Activated T-helper 17 cell treated with anti-CD3 and anti-CD28 coated beads, Interleukin-2, amount 50 U/mL, for 72 hours (primary cell): ENCODE results near the gene SCUBE1. TPM values are rescaled to one million over a fixed set of nuclear protein-coding genes. Genes with fewer than 3 reads are reported as not detected.

ENCODE experiments used
- ATAC-seq: fragments of 150-1000 bp; cut with Tn5 transposase; replicated peaks from 2 replicates; pipeline ENCODE4 v1.10.0; 2021; ENCODE audit warnings: mild to moderate bottlenecking, moderate library complexity
- H3K27ac Mint-ChIP-seq: one replicate; pipeline ENCODE4 v1.8.0; 2022; ENCODE audit warnings: mixed read lengths
- H3K27me3 Mint-ChIP-seq: one replicate; pipeline ENCODE4 v1.8.0; 2022; ENCODE audit warnings: mixed read lengths
- H3K36me3 Mint-ChIP-seq: one replicate; pipeline ENCODE4 v1.8.0; 2022; ENCODE audit warnings: low read depth, mild to moderate bottlenecking, mixed read lengths
- H3K4me1 Mint-ChIP-seq: one replicate; pipeline ENCODE4 v1.8.0; 2022; ENCODE audit warnings: mixed read lengths
- H3K4me3 Mint-ChIP-seq: one replicate; pipeline ENCODE4 v1.8.0; 2022; ENCODE audit warnings: mild to moderate bottlenecking, mixed read lengths
- H3K9me3 Mint-ChIP-seq: one replicate; pipeline ENCODE4 v1.8.0; 2022; ENCODE audit warnings: mixed read lengths
- total RNA-seq, 2 donors: library from RNA; stranded (reverse); gene quantifications; one replicate each; pipeline ENCODE4 v1.2.3, GENCODE V29; 2022

Gene SCUBE1
- total RNA-seq, 2 donors from 2014 or later: not detected

- H3K9me3 Mint-ChIP-seq: no peaks in the 10 kb centered on the region
- no peak for ATAC-seq
Observed at GRCh38 chr22:43177479-43177878, 165.7 kb downstream of the SCUBE1 start.

GRCh38 chr22:43176090-43176489, 167.1 kb downstream of the SCUBE1 start:
- Mint-ChIP-seq H3K27me3 (no peaks in the 10 kb centered on the region), H3K27ac (no peak overlapping the region), H3K4me3 (no peak overlapping the region), H3K4me1 (no peaks in the 10 kb centered on the region), H3K9me3 (no peaks in the 10 kb centered on the region), H3K36me3 (peaks cover 64% of the 10 kb centered on the region)
- no peak for ATAC-seq

More at GRCh38 chr22:43177479-43177878, 165.7 kb downstream of the SCUBE1 start:
- no peaks in the 10 kb centered on the region for H3K4me1 Mint-ChIP-seq
- no peak overlapping the region for H3K4me3 Mint-ChIP-seq
- no peaks in the 10 kb centered on the region for H3K27me3 Mint-ChIP-seq
- H3K27ac Mint-ChIP-seq: no peak overlapping the region
- H3K36me3 Mint-ChIP-seq: peaks cover 66% of the 10 kb centered on the region

DNA sequence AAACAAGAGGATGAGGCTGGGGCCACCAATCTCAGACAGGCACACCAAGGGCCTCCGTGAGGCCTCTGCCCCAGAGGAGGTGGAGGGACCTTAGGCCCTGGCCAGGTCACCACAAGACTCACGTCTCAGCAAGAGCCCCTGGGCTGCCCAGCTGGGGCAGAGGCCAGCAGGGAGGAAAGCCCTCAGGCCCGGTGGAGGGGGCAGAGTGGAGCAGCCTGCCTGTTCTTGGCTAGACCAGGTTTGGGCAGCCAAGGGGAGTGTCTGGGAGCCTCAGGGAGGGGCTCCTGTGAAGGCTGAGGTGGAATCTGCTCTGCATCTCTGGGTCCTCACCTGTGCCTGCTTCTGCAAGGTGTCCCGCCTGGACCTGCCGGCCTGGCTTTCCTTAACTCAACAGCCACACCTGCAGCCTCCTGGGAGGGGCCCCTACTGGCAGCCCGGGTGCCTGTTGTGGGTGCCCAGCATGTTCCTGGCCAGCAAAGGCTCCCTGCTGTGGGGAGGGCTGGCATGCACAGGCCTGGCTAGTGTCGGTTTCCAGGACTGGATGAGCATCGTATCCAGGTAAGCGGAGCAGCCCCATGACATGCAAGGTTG, 168.1 kb downstream of the SCUBE1 start:
- Mint-ChIP-seq H3K9me3 (no peaks in the 10 kb centered on the region), H3K4me3 (no peak overlapping the region), H3K27me3 (no peaks in the 10 kb centered on the region), H3K4me1 (no peaks in the 10 kb centered on the region), H3K36me3 (peaks cover 72% of the 10 kb centered on the region), H3K27ac (no peak overlapping the region)
- ATAC-seq: no peak

DNA sequence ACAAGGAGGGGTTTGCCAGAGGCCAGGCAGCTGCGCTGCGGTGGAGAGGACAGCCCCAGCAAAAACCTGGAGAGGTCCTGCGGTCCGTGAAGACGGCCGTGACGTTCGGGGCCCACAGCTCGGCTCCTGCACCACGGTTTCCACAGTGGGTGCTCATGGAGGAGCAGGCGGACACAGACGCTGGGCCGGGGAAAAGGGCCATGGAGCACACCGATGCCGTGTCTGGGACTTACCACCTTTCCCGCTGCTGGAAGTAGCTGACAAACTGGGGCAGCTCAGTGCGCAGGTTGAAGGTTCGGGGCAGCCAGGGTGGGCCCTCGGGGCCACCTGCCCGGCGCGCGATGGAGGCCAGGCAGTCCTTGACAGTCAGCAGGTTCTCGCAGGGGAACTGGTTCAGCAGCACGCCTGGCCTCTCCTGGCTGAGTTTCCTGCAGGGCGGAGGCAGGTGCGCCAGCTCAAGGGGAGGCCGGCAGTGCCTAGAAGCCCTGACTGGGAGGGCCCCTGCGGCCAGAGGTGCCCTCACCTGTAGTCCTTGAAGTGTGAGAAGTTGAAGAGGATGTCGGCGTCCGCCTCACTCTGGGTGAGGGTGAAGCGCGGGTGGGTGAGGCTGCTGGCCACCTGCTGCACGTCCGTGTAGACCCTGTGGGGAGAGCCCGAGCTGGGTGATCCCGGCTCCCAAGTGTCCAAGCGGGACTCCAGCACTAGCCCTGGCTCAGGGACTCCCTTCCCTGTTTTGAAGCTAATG, 169.0 kb downstream of the SCUBE1 start:
- H3K4me1 Mint-ChIP-seq: no peaks in the 10 kb centered on the region
- no peak overlapping the region for H3K4me3 Mint-ChIP-seq
- no peak overlapping the region for H3K27ac Mint-ChIP-seq
- peaks cover 72% of the 10 kb centered on the region for H3K36me3 Mint-ChIP-seq
- ATAC-seq: no peak
- no peaks in the 10 kb centered on the region for H3K9me3 Mint-ChIP-seq
- no peaks in the 10 kb centered on the region for H3K27me3 Mint-ChIP-seq

DNA sequence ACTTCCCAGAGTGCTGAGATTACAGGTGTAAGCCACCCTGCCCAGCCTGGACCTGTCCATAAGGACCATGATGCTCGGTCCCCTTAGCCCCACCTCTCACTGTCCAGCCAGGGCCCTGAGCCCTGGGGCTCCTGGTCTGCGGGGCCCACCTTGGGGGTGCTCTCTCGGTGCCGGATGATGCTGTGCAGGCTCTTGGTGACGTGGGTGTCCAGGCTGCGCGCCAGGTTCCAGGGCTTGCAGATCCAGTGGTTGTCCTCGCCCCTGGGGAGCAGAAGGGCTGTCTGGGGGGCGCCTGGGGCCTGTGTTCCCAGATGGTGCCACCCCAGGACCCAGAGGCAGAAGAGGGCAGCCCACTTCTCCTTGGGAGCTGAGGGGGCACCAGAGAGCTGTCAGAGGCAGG, 169.6 kb downstream of the SCUBE1 start:
- no peaks in the 10 kb centered on the region for H3K9me3 Mint-ChIP-seq
- H3K27ac Mint-ChIP-seq: no peak overlapping the region
- no peaks in the 10 kb centered on the region for H3K4me1 Mint-ChIP-seq
- peaks cover 72% of the 10 kb centered on the region for H3K36me3 Mint-ChIP-seq
- H3K4me3 Mint-ChIP-seq: no peak overlapping the region
- no peaks in the 10 kb centered on the region for H3K27me3 Mint-ChIP-seq
- no peak for ATAC-seq

GRCh38 chr22:43172191-43172590, 171.0 kb downstream of the SCUBE1 start:
- no peaks in the 10 kb centered on the region for H3K9me3 Mint-ChIP-seq
- no peak overlapping the region for H3K27ac Mint-ChIP-seq
- H3K36me3 Mint-ChIP-seq: peaks cover 76% of the 10 kb centered on the region
- H3K27me3 Mint-ChIP-seq: no peaks in the 10 kb centered on the region
- ATAC-seq: no peak
- no peak overlapping the region for H3K4me3 Mint-ChIP-seq
- H3K4me1 Mint-ChIP-seq: no peaks in the 10 kb centered on the region

GRCh38 chr22:43171607-43172006, 171.6 kb downstream of the SCUBE1 start:
- Mint-ChIP-seq H3K36me3 (peaks cover 70% of the 10 kb centered on the region), H3K4me3 (no peak overlapping the region), H3K4me1 (no peaks in the 10 kb centered on the region), H3K27me3 (no peaks in the 10 kb centered on the region), H3K27ac (no peak overlapping the region), H3K9me3 (no peaks in the 10 kb centered on the region)
- ATAC-seq: no peak

DNA sequence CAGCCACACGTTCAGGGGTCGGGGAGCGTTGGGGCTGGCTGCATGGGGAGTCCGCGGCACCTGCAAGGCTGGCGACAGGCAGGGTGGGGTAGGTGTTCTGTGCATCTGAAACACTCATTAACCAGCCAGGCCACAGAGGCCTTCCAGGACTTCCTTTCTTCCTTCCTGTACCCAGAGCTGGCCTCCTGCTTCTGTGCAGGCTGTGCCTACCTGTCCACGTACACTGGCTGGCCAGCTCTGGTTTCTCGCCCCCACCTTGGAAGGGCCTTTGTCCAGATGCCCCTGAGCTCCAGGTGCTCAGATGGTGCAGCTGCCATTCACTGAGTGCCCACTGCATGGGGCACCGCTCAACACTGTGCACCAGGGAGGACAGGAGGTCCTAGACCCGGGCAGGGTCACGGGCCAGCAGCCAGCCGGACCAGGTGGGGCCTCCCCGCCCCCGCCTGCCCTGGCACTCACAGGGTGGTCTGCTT, 172.1 kb downstream of the SCUBE1 start:
- Mint-ChIP-seq H3K4me3 (no peak overlapping the region), H3K9me3 (no peaks in the 10 kb centered on the region), H3K27me3 (no peaks in the 10 kb centered on the region), H3K4me1 (no peaks in the 10 kb centered on the region), H3K36me3 (peaks cover 65% of the 10 kb centered on the region), H3K27ac (no peak overlapping the region)
- ATAC-seq: no peak

GRCh38 chr22:43170131-43170480, 173.1 kb downstream of the SCUBE1 start:
- no peak for ATAC-seq
- no peaks in the 10 kb centered on the region for H3K9me3 Mint-ChIP-seq
- H3K4me1 Mint-ChIP-seq: no peaks in the 10 kb centered on the region
- no peaks in the 10 kb centered on the region for H3K27me3 Mint-ChIP-seq
- H3K36me3 Mint-ChIP-seq: peaks cover 55% of the 10 kb centered on the region
- H3K4me3 Mint-ChIP-seq: no peak overlapping the region
- no peak overlapping the region for H3K27ac Mint-ChIP-seq

DNA sequence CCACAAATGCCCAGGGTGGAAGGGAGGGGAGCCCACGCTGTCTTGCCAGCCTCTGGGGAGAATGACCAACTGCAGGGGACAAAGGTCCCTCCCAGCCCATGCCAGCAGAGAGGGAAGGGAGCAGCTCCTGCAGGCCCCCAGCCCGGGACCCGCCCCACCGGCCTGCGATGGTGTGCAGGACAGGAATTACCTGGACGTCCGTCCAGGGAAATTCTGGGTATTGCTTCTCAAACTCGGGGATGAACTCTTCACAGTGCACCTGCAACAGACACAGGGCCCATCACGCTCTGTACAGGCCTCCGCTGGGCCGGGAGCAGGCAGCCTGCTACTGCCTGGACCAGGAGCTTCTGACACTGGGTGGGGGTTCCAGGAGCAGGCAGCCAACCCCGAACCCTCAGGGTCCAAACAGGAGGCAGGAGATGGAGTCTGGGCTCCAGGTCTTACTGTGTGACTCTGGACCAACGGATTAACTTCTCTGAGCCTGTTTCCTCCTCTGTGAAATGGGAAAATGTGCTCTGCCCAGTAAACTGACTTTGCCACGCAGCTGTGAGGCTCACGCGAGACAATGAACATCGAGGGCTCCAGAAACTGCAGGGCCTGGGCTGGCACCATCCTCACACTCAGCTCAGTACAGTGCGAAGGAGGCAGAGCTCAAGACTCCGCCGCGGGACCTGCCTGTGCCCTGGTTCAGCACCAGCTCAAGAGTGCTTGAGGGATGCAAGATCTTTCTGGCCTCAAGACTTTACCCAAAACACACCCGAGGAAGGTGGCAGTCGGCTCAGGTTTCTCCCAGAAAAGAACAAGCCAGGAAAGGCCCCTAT, 173.7 kb downstream of the SCUBE1 start:
- H3K4me1 Mint-ChIP-seq: no peaks in the 10 kb centered on the region

DNA sequence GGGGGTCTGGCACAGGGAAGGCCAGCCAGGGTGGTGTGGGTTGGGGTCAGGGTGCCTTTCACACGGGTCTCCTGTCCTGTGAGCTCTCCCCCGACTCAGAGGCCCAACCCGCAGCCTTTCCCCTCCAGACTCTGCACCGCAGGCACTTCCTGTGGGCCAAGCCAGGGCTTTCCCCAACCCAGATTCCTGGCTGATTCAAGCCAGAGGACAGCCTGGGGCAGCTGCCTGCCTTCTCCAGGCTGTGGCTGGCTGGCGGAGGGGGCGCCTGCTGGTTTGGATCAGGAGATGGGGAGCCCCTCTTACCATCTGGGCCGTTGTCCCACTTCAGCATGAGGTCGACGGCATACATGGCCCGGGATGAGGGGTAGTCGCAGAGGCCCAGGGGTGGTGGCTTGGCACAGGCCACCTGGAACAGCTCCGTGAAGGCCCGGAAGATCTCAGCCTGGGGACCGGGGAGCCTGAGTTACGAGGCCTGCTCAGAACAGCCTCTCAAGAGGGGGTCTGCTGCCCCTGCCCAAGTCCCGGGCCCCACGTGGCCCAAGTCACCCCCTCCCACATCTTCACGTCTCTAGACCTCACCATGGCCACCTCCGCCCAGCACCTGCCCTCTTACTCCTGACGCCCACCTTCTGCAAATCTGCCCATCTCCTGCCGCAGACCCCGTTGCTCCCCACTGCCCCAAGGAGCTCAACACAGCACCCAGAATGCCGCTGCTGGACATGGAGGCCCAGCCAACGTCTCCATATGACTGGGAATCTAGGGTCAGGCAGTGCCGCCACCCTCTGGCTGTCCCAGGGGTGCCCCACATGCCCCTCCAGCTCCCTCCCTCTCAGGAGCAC, 174.5 kb downstream of the SCUBE1 start:
- no peak overlapping the region for H3K4me3 Mint-ChIP-seq
- H3K27ac Mint-ChIP-seq: no peak overlapping the region
- no peaks in the 10 kb centered on the region for H3K4me1 Mint-ChIP-seq
- no peak for ATAC-seq
- no peaks in the 10 kb centered on the region for H3K9me3 Mint-ChIP-seq
- H3K27me3 Mint-ChIP-seq: no peaks in the 10 kb centered on the region
- H3K36me3 Mint-ChIP-seq: peaks cover 55% of the 10 kb centered on the region

More for the DNA sequence above, 173.7 kb downstream of the SCUBE1 start:
- H3K4me3 Mint-ChIP-seq: no peak overlapping the region
- H3K27ac Mint-ChIP-seq: no peak overlapping the region
- ATAC-seq: no peak
- peaks cover 55% of the 10 kb centered on the region for H3K36me3 Mint-ChIP-seq
- H3K9me3 Mint-ChIP-seq: no peaks in the 10 kb centered on the region
- no peaks in the 10 kb centered on the region for H3K27me3 Mint-ChIP-seq

- Mint-ChIP-seq H3K4me1 (no peaks in the 10 kb centered on the region), H3K9me3 (no peaks in the 10 kb centered on the region), H3K27ac (no peak overlapping the region), H3K36me3 (peaks cover 42% of the 10 kb centered on the region), H3K27me3 (no peaks in the 10 kb centered on the region), H3K4me3 (no peak overlapping the region)
- no peak for ATAC-seq
Observed at GRCh38 chr22:43167001-43167589, 176.1 kb downstream of the SCUBE1 start.

DNA sequence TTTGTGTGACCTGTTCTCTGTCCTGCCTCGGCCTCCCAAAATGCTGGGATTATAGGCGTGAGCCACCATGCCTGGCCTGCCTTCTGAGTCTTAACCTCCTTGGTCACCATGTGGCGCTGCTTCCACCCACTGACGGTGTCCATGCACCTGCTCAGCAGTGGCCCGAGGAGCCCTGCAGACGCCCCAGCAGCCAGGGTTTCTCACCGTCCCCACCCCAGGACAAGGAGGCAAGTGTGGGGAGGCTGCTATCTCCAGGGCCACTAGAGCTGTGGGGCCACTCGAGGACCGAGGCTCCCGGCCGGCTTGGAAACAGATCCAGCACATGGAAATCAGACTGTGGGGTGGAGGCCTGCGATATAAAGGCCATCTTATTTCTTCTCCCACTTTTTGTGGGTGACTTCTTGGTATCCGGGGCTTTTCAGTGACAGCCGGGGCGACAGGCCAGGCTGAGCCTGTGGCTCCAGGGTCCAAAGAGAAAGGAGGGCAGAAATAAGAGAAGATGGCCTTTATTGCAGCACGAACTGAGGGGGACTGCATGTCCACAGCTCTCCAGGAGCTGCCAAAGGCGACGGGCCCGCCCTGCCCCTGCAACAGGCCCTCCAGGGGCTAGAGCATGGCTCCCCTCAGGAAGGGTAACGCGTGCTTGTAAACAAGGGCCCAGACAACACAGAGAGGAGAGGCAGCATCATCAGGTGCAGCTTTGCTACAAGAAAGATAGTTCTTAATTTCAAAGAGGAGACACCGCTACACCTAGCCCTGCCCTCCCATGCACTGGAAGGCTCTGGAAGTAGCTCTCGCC, 176.8 kb downstream of the SCUBE1 start:
- no peaks in the 10 kb centered on the region for H3K4me1 Mint-ChIP-seq
- no peaks in the 10 kb centered on the region for H3K9me3 Mint-ChIP-seq
- H3K36me3 Mint-ChIP-seq: peaks cover 47% of the 10 kb centered on the region
- no peaks in the 10 kb centered on the region for H3K27me3 Mint-ChIP-seq
- no peak overlapping the region for H3K4me3 Mint-ChIP-seq
- no peak for ATAC-seq
- H3K27ac Mint-ChIP-seq: no peak overlapping the region
